Activated CD4-positive, alpha-beta T cell treated with anti-CD3 and anti-CD28 coated beads, Interleukin-10, Interleukin-2, amounts not matched to agents 100 ng/mL and 50 ng/mL, durations not matched to agents 16 hours and 8 hours (primary cell): ENCODE data around the gene UBASH3B.
"Not testable (repeated sequence)": the region's sequence is repeated elsewhere in the genome, so short reads cannot be mapped to it uniquely, and the experiment has no call there.

Source experiments
- DNase-seq: peaks from one replicate; pipeline ENCODE4 v3.0.0-alpha.2; 2020

Gene UBASH3B

DNA sequence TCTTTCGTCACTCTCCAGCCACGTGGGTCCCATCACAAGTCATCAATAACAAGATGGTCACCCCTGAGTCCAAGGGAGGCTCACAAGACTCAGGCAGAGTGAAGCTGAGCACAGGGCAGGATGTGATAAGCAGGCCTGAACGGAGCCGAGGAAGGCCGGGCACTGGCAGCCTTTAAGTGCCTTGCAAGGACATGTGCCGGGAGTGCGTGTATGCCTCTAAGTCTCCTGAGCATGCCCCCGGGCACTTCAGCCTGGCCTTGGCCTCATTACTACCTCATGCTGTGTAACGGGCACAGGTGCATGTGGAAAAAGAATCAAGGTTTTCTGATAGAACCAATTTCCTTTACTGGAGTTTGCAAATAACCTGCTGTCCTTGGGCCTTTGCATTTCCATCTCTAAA is 55.8 kb downstream of the UBASH3B start:
- no peak for DNase-seq

DNA sequence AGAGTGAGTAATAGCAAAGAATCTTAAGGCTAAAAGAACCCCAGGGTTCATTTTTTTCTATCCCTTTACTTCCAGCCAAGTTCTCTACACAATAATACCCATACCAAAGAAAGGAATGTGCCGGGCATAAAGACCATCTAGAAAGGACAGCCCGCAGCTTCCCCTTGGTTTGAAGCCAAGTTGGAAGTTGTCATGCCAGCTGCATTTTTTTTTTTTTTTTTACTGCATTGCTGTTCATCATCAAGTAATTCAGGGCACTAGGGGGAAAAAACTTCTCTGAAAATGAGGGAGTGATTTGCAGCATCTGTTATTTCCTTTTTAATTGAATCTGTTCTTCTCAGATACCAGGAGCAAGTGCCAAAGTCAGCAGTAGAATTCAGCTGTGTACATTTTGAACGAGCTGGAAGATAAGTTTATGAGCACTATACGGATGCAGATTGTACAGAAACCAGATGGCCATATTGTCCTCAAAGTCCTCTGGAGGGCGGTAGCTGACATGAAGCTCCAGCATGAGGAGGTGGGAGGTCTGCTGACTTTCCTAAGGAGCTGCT is 56.4 kb downstream of the UBASH3B start:
- DNase-seq = no peak

DNA sequence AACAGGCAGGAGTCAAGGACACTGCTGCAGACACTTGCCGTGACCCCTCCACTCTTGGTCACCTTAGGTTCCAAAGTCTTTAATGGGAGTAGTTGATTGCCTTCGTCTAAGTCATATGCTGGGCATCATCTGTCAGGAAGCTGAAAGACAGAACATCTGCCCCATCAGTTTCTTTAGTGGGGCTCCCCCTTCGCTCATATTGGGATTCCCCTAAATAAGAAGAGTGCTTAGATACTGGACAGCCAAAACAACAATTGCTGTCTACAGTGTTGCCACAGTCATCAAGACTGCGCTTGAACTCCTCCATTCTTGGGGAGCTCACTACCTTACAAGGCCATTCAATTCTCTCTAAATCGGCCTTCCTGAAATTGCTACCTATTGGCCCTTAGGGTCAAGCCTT is 58.5 kb downstream of the UBASH3B start:
- DNase-seq = no peak

DNA sequence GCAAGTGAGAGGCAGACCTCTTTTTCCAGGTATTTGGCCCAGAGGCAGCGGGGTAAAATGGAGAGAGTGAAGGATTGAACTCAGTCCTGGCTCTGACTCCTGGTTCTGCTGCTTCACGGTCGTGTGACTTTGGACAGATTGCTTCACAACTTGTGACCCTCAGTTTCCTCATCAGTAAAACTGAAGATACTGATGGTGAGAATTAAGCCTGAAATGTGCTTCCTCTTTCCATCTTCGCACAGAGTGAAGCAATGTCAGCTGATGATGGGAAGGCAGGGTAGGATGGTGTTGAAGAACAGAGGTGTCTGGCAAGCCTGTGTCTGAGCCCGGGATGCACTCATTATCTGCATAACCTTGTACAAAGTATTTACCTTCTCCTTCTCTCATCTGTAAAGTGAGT is 59.0 kb downstream of the UBASH3B start:
- DNase-seq = no peak

DNA sequence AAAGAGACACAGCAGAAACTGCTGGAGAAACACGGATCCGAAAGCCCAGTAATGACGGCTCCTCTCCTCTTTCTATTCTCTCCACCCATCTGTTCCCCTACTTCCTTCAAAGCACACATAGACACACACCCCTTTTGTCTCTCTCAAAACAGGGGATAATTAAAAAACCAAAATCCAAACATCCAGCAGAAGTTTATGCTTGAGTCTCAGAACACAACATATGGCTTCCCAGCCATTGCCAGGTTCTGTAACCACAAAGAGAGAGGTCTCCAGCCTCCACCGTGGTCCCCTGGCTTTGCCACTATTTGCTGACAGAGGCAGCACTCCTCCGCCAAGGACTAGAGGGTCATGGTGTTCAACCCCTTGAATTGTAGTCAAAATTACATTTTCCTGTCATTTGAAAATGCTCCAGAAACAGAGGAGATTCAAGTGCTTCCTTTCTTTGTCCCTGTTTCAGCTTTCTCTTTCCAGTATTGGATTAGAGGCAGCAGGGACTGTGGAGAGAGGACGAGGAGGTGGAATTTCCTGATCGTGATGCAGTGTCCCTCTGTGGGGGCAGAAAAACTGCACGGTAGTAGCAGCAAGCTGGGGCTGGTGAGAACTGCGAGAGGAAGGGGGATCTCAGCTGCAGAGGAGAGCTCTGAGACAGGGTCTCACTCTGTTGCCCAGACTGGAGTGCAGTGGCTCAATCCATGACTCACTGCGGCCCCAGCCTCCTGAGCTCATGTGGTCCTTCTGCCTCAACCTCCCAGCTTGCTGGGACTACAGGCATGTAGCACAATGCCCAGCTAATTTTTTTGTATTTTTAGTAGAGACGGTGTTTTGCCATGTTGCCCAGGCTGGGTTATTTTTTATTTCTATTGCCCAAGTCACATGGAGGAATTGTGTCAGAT is 60.3 kb downstream of the UBASH3B start:
- no peak for DNase-seq

DNA sequence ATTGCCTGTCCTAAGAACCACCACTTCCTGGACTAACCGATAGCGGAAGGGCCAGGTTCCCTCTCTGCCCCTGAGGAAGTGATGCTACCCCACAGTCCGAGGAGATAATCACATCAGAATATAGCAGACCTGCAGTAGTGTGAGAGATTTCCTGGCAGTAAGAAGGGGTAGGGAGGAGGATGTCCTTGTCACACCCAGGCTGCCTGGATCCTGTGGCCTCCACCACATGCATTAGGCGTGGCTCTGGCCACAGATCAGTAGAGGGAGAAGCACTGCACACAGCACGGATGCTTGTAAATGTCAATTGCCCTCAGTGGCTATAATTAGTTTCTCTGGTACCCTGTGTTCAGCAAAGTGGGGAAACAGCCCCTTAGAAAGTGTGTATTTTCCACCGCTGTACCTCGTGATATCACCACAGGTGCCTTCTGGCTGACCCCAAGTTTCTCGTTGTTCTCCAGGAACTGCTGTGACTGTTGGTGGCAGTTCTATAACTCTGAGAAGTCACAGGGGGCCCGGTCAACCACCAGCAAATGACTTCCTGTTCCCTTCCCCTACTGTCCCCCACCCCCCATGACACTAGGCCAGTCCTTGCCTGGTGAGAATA is 61.8 kb downstream of the UBASH3B start:
- peak; percentile 38 for DNase-seq

DNA sequence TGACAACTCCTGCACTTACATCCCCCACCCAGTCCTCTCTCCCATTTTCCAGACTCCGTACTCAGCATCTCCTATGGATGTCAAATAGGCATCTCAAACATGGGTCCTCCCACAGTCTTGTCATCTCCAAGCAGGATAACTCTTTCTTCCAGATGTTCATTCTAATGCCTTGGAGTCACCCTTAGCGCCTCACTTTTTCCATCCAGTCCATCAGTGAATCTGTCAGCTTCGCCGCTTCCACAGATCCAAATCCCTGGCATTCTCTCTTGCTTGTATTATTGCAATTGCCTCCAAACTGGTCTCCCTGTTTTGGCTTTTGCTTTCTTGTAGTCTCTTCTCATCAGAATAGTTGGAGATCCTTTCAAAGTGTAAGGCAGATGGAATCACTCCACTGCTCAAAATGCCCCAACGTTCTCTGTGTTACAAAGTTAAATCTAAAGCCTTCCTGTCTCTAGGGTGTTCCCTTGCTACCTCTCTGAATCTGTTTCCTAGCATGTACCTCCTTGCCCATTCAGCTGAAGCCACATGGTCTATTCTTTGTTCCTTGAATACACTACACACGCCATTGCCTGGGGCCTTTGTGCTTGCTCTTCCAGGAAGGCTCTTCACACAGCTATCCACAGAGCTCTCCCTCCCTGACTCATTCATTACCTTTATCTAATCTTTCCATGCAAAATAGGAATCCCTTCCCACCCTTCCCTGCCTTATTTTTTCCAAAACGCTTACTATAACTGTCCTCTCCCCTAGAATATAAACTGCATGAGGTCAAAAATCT is 64.8 kb downstream of the UBASH3B start:
- no peak for DNase-seq

DNA sequence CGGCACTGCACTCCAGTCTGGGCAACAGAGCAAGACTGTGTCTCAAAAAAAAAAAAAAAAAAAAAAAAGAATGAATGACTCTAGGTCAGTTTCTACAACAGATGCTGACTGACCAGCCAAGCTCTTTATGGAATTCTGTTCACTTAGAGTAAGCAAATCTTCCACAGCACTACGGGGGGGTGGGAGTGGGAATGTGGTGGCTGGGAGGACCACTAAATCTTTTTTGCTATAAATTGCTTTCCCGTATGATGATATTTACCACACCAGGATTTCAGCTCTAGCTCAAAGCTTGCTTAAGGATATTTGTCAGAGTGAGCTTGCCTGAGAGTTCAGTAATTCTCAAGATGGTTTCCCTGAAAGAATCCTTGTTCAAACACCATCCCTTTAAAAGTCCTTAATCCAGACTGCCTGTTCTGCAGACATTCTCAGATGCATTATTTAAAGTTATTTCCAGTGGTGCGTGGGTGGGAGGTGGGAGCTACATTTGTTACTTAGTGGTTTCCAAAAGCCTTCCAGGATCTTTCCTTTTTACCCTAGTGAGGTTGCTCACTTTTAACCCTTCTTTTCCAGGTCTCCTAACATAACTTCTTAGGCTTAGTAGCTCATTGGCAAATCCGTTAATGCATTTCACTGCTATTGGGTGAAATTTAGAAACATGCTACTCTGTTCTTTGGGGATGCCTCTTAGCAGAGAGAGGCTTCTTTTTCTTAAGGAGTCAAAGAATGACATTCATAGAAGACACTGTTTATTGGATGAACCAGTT is 65.9 kb downstream of the UBASH3B start:
- no peak for DNase-seq

DNA sequence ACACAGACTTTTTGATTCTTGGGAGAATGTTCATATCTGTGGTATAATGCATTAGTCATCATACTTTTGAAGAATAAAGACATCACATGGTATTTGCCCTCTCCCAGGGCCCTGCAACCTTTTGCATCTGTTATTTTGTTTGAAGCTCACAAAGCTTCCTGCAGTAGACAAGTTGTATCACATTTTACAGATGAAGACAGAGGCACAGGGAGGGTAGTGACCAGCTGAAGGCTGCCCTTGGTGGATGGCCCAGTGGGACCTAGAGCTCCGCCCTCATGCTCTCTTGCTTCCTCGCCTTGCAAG is 66.4 kb downstream of the UBASH3B start:
- no peak for DNase-seq

DNA sequence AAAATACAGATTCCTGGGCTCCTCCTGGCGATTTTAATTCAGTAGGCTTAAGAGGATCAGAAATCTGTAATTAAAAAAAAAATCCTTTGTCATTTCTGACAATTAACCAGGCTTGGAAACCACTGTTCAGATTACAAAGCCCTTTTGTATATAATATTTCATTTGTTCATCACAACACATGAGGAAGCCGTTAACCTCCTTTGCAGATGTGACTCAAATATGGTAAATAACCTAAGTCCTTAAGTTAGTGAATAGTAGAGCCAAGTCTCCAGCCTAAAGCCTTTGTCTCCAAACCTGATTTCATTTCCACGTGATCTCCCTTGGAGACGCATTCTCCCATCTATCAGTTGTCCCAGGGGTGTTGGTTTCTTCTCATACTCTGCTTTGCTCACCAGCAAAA is 67.6 kb downstream of the UBASH3B start:
- DNase-seq = no peak

DNA sequence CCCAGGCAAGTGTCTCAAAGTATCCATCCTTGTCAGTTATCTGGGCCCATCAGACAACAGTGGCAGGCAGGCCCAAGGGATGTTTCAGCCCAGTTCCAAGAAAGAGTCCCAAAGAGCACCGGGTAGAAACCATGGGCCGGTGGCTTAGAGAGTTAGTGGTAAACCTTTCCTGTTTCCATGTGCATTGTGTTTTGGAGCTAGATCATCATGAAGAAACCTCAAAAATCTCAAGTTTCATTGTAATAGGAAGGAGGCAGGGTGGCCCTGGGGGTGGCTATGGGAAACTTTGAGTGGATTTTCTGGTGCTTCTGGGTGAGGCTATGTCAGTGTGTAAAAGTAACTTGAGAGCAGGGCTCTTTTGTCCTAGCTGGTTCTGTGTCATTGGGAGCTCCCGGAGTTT is 68.1 kb downstream of the UBASH3B start:
- peak; percentile 46 for DNase-seq

DNA sequence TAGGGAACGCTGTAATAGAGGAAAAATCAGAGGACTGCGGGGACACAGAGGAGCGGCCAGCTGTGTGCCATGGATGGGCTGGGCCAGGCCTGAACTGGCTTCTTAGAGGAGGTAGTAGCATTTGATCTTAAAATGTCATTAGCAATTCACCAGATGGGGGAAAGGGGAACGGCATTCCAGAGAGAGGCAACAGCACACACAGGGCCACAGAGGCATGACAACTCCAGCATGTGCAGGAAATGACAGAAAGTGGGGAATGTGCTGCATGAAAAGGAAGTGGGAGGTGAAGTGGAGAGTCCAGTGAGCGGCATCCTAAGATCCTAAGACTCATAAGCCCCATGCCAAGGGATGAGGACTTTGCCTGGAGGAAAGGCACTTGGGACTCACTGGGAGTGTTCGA is 69.0 kb downstream of the UBASH3B start:
- DNase-seq = no peak

DNA sequence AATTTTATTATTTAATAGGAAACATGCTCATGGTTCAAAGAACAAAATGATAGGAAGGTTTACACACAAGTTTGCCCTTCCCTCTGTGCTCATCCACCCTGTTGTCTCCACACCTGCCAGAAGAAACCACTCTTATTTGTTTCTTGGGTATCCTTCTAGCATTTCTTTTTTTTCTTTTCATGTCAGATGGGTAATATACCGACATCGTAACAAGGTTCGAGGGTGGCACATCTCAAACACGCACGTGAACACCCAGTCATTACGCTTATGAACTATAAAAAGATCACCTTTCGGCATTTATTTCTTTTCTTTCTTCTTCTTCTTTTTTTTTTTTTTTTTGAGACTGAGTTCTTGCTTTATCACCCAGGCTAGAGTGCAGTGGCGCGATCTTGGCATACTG is 70.5 kb downstream of the UBASH3B start:
- DNase-seq = no peak

DNA sequence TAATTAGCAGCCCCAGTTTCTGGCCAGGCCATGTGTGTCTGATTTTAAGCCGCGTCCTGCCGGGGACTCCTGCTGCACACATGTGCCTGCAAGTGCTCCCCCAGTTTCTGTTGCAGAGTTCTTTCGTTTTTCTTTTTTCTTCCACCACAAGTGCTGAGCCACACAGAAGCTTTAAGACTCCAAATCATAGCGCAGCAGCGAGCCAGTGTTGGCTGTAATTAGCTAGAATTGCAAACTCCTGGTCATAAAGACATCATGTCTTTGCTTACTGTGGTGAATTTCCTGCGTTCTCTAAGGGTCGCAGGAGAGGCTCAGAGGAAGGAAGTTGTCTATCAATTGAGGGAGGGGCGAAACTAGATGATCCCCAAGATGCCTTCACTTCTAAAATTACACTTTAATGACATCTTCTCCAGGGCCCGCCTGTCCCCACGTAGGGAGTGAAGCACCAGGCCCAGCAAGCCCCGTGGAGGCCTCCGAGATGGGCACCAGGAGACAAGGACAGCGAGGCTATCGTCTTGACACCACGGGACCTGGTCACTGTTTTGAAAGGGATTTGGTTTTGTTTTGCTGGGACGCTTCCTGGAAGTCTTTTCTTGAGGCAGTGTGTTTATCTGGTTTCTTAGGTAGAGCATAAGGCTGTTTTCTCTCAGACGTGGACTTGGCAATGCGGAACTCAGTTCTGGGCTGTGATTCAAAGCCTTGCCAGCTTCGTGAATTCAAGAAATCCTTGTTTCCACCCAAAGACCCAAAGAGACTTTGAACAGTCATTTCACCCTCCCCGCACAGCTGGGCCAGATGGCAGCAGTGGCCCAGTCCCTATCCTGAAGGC is 71.8 kb downstream of the UBASH3B start:
- peak; percentile 60 for DNase-seq

DNA sequence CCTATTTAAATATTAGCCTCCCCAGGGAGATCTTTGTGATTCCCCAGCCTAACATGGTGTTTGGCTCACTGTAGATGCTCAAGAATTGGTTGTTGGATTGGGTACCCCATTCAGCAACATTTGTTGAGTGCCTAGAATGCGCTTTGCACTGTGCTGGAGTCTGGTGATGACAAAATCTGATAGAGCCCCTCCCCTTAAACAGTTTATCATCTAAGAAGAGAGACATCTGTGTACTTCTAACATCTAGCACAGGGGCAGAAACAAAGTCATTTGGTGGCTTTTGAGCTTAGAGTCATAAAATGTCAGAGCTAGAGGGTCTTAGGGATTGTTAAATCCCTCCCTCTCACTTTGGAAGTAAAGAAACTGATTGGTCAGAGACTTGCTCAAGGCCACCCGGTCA is 73.0 kb downstream of the UBASH3B start:
- no peak for DNase-seq

DNA sequence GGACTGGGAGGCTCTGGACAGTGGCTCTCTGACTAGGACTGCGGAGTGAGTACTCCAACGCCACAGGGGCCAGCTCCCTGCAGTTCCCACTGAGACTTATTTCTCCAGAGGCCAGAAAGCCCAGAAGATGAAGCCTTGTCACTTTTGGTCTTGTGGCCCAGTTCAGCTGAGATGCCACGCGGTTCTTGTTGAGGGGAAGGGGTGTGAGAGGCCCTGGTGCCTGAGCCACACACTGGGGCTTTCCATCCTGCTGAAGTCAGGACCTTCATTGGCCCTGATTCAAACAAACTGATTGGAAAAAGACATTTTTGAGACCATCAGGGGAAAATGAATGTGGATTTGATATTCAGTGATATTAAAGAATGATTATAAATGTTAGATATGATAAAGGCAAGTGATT is 73.6 kb downstream of the UBASH3B start:
- no peak for DNase-seq

DNA sequence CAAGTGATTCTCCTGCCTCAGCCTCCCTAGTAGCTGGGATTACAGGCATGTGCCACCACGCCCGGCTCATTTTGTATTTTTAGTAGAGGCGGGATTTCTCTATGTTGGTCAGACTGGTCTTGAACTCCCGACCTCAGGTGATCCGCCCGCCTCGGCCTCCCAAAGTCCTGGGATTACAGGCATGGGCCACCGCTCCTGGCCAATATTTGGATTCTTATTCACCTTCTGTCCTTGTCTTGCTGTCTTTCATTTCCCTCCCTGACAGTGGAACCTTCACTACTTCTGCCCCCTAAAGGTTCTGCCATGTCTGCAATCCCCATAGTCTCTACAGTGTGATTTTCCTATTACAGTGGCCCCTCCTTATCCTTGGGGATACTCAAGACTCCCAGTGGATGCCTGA is 75.2 kb downstream of the UBASH3B start:
- not testable (repeated sequence) for DNase-seq

DNA sequence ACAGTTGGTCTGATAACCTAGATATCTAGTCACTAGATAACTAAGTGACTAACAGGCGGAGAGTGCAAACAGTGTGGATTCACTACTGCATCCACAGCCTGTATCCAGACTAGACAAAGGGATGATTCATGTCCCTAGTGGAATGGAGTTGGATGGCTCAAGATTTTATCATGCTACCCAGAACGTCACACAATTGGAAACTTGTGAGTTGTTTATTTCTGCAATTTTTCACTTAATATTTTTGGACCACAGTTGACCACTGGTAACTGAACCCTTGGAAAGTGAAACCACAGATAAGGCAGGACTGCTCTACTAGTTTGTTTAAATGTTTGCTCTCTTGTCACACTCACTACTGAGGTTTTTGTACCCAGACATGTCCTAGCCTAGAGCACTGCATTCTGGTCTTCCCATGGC is 76.0 kb downstream of the UBASH3B start:
- DNase-seq = no peak

DNA sequence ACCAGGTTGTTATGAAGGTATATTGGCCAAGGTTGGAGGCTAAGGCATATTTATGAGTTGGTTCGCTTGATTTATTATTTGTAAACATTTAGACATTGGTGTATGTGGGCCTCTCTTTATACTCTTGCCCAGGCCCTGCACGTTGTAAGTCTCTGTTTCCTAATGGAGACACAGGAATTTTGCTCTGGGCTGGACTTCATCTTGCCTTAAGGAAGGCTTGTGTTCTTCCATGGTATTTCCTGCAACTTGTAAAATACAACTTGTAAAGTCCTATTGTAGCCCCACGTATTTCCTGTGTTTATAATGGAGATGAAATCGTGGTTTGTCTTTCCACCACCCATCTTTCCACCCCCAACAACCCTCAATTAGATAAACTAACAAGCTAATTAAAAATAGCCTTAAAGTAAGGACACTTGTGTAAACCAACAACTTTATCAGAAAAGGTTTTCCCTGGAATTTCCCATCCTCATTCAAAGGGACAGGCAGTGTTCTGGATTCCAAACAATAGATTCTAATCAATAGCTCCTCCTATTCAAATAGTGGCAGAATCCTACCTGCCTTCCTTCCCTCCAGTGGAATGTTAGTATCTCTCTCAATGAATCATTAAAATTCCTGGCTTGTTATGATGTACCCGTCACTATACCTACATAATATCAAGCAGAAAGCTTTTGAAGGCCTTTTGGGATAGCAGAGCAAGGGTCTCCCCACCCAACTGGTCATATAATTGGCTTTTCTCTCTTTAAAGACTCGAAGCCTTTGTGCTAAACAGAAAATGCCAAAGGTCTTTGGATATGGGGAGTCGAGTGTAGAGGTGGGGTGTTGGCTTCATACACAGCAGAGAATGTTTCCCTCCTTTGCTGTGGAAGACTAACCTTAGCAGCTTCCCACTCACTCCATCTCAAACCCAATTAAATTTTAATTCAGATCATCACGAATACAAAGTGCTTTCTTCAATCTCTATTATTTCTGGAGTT is 77.1 kb downstream of the UBASH3B start:
- DNase-seq = no peak

DNA sequence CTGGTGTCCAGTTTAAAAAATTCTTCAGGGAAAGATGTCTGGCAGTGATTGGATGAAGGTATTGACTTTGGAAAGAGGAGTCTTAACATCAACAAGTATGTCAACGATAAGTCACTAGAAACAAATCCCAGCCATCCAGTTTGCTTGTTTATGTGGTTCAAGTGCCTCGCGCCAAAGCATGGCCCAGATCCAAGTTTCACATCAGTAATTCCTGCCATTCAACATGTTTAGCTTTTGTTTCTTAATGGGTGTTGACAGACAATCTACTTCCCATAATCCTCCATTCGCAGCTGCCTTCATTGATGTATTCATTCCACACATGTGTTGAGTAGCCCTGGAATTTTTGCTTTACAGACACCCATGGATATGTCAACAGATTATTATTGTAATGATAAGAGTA is 77.8 kb downstream of the UBASH3B start:
- DNase-seq = no peak
